Dermis blood vessel endothelial cell (primary cell): Measurements from ENCODE around the gene FGF11. TPM values are rescaled to one million over a fixed set of nuclear protein-coding genes. Genes with fewer than 3 reads are reported as not detected.

Experiments used
- DNase-seq: peaks from one replicate; pipeline ENCODE4 v3.0.0; 2010
- total RNA-seq: library from RNA; depleted of rRNA; stranded (reverse); fragments of >200 nt; gene quantifications from 2 replicates; pipeline ENCODE4 v1.2.3, GENCODE V29; 2014

Gene FGF11
- total RNA-seq, 1 donor from 2014 or later, result 0.51 TPM

GRCh38 chr17:7408252-7408727 is 31.0 kb upstream of the FGF11 start:
- no peak for DNase-seq

GRCh38 chr17:7408863-7409262 is 30.4 kb upstream of the FGF11 start:
- DNase-seq, result no peak

- no peak for DNase-seq
Observed at GRCh38 chr17:7409716-7410115, 29.6 kb upstream of the FGF11 start.

- DNase-seq, result no peak
Observed at GRCh38 chr17:7410634-7411426, 28.5 kb upstream of the FGF11 start.

GRCh38 chr17:7411427-7411750 is 27.9 kb upstream of the FGF11 start:
- no peak for DNase-seq

GRCh38 chr17:7413346-7413985 is 25.8 kb upstream of the FGF11 start:
- DNase-seq, result no peak

- DNase-seq, result no peak
Observed at GRCh38 chr17:7414837-7415236, 24.5 kb upstream of the FGF11 start.

GRCh38 chr17:7415784-7416183 is 23.5 kb upstream of the FGF11 start:
- DNase-seq, result no peak

GRCh38 chr17:7416323-7416722 is 23.0 kb upstream of the FGF11 start:
- no peak for DNase-seq

- DNase-seq, result no peak
Observed at GRCh38 chr17:7417056-7417655, 22.2 kb upstream of the FGF11 start.

- DNase-seq, result no peak
Observed at GRCh38 chr17:7418472-7419152, 20.7 kb upstream of the FGF11 start.

- DNase-seq, result no peak
Observed at GRCh38 chr17:7419819-7420610, 19.3 kb upstream of the FGF11 start, which contains the start of gene SPEM1. SPEM1 (plus strand) TSS chr17:7420324; CDS start chr17:7420385, 61 bp downstream.

GRCh38 chr17:7421186-7421585 is 18.1 kb upstream of the FGF11 start:
- DNase-seq, result no peak

GRCh38 chr17:7423679-7424078 is 15.6 kb upstream of the FGF11 start:
- DNase-seq, result no peak

GRCh38 chr17:7425316-7425715 is 14.0 kb upstream of the FGF11 start, which contains the start of gene SPEM2:
SPEM2 (plus strand) TSS chr17:7425616; CDS start chr17:7425689, 73 bp downstream.
- no peak for DNase-seq

- no peak for DNase-seq
Observed at GRCh38 chr17:7425756-7426155, 13.6 kb upstream of the FGF11 start.

- no peak for DNase-seq
Observed at GRCh38 chr17:7426203-7426863, 13.0 kb upstream of the FGF11 start.

GRCh38 chr17:7426896-7427489 is 12.3 kb upstream of the FGF11 start:
- no peak for DNase-seq

- no peak for DNase-seq
Observed at GRCh38 chr17:7427549-7427948, 11.8 kb upstream of the FGF11 start.

GRCh38 chr17:7428557-7428956 is 10.8 kb upstream of the FGF11 start, which contains the start of gene SPEM3:
SPEM3 (plus strand) TSS chr17:7428857; CDS start chr17:7428903, 46 bp downstream.
- DNase-seq, result no peak

GRCh38 chr17:7429722-7430121 is 9.6 kb upstream of the FGF11 start:
- no peak for DNase-seq
